ENCODE results near the gene RAB31.
"Not testable (repeated sequence)": the region's sequence is repeated elsewhere in the genome, so short reads cannot be mapped to it uniquely, and the experiment has no call there.

RAB31 gene

GRCh38 chr18:9835825-9836224, 127.7 kb downstream of the RAB31 start:
- no peak for DNase-seq (ENCODE audit: low read depth in 1 of 2, low spot score in 1 of 2)

- no peak for DNase-seq (ENCODE audit: low read depth in 1 of 2, low spot score in 1 of 2)
Observed at GRCh38 chr18:9838144-9838877, 130.2 kb downstream of the RAB31 start.

- no peak for DNase-seq (ENCODE audit: low read depth in 1 of 2, low spot score in 1 of 2)
Observed at GRCh38 chr18:9839211-9839610, 131.1 kb downstream of the RAB31 start.

GRCh38 chr18:9839853-9840252, 131.8 kb downstream of the RAB31 start:
- DNase-seq (ENCODE audit: low read depth in 1 of 2, low spot score in 1 of 2): no peak

- DNase-seq (ENCODE audit: low read depth in 1 of 2, low spot score in 1 of 2): no peak
Observed at GRCh38 chr18:9841752-9842151, 133.7 kb downstream of the RAB31 start.

GRCh38 chr18:9842448-9842847, 134.3 kb downstream of the RAB31 start:
- DNase-seq (ENCODE audit: low read depth in 1 of 2, low spot score in 1 of 2): no peak

GRCh38 chr18:9845256-9845655, 137.2 kb downstream of the RAB31 start:
- no peak for DNase-seq (ENCODE audit: low read depth in 1 of 2, low spot score in 1 of 2)

- no peak for DNase-seq (ENCODE audit: low read depth in 1 of 2, low spot score in 1 of 2)
Observed at GRCh38 chr18:9846162-9846925, 138.2 kb downstream of the RAB31 start.

- no peak for DNase-seq (ENCODE audit: low read depth in 1 of 2, low spot score in 1 of 2)
Observed at GRCh38 chr18:9848170-9848879, 140.2 kb downstream of the RAB31 start.

- no peak for DNase-seq (ENCODE audit: low read depth in 1 of 2, low spot score in 1 of 2)
Observed at GRCh38 chr18:9849407-9850283, 141.5 kb downstream of the RAB31 start.

GRCh38 chr18:9850309-9850708, 142.2 kb downstream of the RAB31 start:
- no peak for DNase-seq (ENCODE audit: low read depth in 1 of 2, low spot score in 1 of 2)

GRCh38 chr18:9851511-9851910, 143.4 kb downstream of the RAB31 start:
- DNase-seq (ENCODE audit: low read depth in 1 of 2, low spot score in 1 of 2): no peak

- no peak for DNase-seq (ENCODE audit: low read depth in 1 of 2, low spot score in 1 of 2)
Observed at GRCh38 chr18:9852266-9853081, 144.4 kb downstream of the RAB31 start.

- DNase-seq (ENCODE audit: low read depth in 1 of 2, low spot score in 1 of 2): no peak
Observed at GRCh38 chr18:9854801-9855676, 146.9 kb downstream of the RAB31 start.

- DNase-seq (ENCODE audit: low read depth in 1 of 2, low spot score in 1 of 2): no peak
Observed at GRCh38 chr18:9855681-9856080, 147.6 kb downstream of the RAB31 start.

GRCh38 chr18:9856092-9856491, 148.0 kb downstream of the RAB31 start:
- no peak for DNase-seq (ENCODE audit: low read depth in 1 of 2, low spot score in 1 of 2)

GRCh38 chr18:9857479-9857998, 149.4 kb downstream of the RAB31 start:
- not testable (repeated sequence) for DNase-seq (ENCODE audit: low read depth in 1 of 2, low spot score in 1 of 2)

GRCh38 chr18:9858642-9859041, 150.5 kb downstream of the RAB31 start:
- DNase-seq (ENCODE audit: low read depth in 1 of 2, low spot score in 1 of 2): no peak

- no peak for DNase-seq (ENCODE audit: low read depth in 1 of 2, low spot score in 1 of 2)
Observed at GRCh38 chr18:9859232-9859631, 151.1 kb downstream of the RAB31 start.

Measured in stimulated activated CD4-positive, alpha-beta T cell treated with anti-CD3 and anti-CD28 coated beads, Interleukin-15, amount 100 ng/mL, for 1 hour (primary cell).